HG02623 (cell line): Measurements from ENCODE around the gene AFDN.

Experiments used
- ATAC-seq: cut with Tn5 transposase; IDR thresholded peaks from one replicate; pipeline ENCODE4 v1.9.1; 2021; ENCODE audit warnings: moderate library complexity; ENCODE audit not compliant: unreplicated experiment

AFDN gene

GRCh38 chr6:167840526-167841179 lies 13.9 kb downstream of the AFDN start:
- no peak for ATAC-seq

GRCh38 chr6:167841981-167842380 lies 15.3 kb downstream of the AFDN start:
- no peak for ATAC-seq

GRCh38 chr6:167842457-167842856 lies 15.7 kb downstream of the AFDN start:
- ATAC-seq: no peak

GRCh38 chr6:167843023-167843422 lies 16.3 kb downstream of the AFDN start:
- no peak for ATAC-seq

- ATAC-seq: no peak
Observed at GRCh38 chr6:167845856-167846255, 19.1 kb downstream of the AFDN start.

- ATAC-seq: no peak
Observed at GRCh38 chr6:167846997-167847606, 20.4 kb downstream of the AFDN start.

- ATAC-seq: no peak
Observed at GRCh38 chr6:167847936-167848335, 21.2 kb downstream of the AFDN start.

- no peak for ATAC-seq
Observed at GRCh38 chr6:167848783-167849182, 22.1 kb downstream of the AFDN start.

- no peak for ATAC-seq
Observed at GRCh38 chr6:167849846-167850459, 23.2 kb downstream of the AFDN start.

- no peak for ATAC-seq
Observed at GRCh38 chr6:167850782-167851181, 24.1 kb downstream of the AFDN start.

- ATAC-seq: no peak
Observed at GRCh38 chr6:167851370-167851952, 24.8 kb downstream of the AFDN start.

GRCh38 chr6:167855825-167856425 lies 29.2 kb downstream of the AFDN start:
- ATAC-seq: no peak

GRCh38 chr6:167856474-167856873 lies 29.8 kb downstream of the AFDN start:
- ATAC-seq: no peak

- no peak for ATAC-seq
Observed at GRCh38 chr6:167856999-167857660, 30.4 kb downstream of the AFDN start.

- ATAC-seq: no peak
Observed at GRCh38 chr6:167858086-167858591, 31.4 kb downstream of the AFDN start.

GRCh38 chr6:167858842-167859664 lies 32.3 kb downstream of the AFDN start:
- ATAC-seq: no peak

- ATAC-seq: no peak
Observed at GRCh38 chr6:167860550-167861226, 34.0 kb downstream of the AFDN start.

- no peak for ATAC-seq
Observed at GRCh38 chr6:167861424-167861823, 34.7 kb downstream of the AFDN start.

- no peak for ATAC-seq
Observed at GRCh38 chr6:167863897-167864296, 37.2 kb downstream of the AFDN start.
